ENCODE data around the gene TVP23C. TPM values are rescaled to one million over a fixed set of nuclear protein-coding genes. Genes with fewer than 3 reads are reported as not detected.

The TVP23C gene
- total and polyA plus RNA-seq, 2 of the 8 experiments (the other 6 are each of a cell fraction or from before 2014, with no cell fraction given): 2.9 to 9.6 TPM

DNA sequence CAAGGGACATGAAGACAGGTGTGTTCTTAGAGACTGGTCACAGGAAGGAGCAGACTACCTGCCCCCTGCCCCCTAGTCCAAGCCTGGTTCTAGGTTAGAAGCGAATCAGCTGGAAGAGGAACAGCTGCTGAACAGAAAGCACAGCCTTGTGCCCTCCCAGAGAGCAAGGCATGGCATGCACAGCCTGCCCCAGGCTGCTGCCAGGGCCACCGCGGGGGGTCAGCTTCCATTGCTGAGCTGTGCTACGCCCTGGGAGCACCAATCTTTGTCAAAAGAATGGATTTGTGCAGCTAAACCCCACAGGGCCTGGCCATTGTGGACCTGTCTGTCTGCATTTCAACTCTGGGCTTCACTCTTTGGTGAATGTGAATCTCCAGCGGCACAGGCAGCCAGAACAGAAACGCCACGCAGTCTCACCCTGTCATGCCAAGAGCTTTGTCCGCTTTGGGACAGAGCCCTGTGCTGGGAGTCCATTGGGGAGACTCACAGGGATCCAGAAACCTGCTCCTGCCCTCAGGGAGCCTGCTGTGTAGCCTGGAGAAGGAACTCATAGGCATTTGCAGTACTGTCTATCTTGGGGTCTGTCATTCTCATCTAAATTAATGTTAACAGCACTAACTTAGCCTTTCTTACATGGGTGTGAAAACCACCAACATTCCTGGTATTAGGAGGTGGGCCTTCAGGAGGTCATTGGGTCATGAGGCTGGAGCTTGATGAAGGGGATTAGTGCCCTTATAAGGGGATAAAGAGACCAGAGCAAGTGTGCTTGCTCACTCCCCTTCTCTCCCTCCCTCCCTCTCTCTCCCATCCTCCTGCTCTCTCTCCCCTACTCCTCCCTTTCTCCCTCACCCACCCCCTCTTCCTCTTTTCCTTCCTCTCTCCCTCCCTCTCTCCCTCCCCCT, 70.2 kb downstream of the TVP23C start:
- no peak overlapping the region for H3K4me3 ChIP-seq (ENCODE audit: extremely low read depth in 1 of 4, insufficient read depth in 2 of 4, low read depth in 3 of 4, low read length in 4 of 4)
- no peak overlapping the region for H2BK120ac ChIP-seq (replicated peaks; ENCODE audit: low read depth, low read length)
- no peak overlapping the region for H3K14ac ChIP-seq (ENCODE audit: insufficient read length)
- no peak overlapping the region for H3K56ac ChIP-seq (replicated peaks; ENCODE audit: insufficient read length, low read depth, low read length)
- peaks cover 4 to 13% (median 6%) of the 10 kb centered on the region in 4 experiments for H3K4me1 ChIP-seq (replicated peaks in 1 of 4; ENCODE audit: control insufficient read depth in 3 of 4, insufficient read depth in 4 of 4, low read length in 3 of 4)
- H4K20me1 ChIP-seq (replicated peaks in 1 of 2; ENCODE audit: control insufficient read depth in 1 of 2, insufficient read depth in 2 of 2, low read length in 2 of 2): no peaks in the 10 kb centered on the region
- H2BK20ac ChIP-seq (ENCODE audit: low read length): peak overlapping the region; percentile 11; the same call in 1 of the 2 replicates
- H4K8ac ChIP-seq (ENCODE audit: extremely low read depth, insufficient read depth, low read length): no peak overlapping the region
- FAIRE-seq: no peak
- peaks cover 0 to 3% (median 2%) of the 10 kb centered on the region in 4 experiments; a peak in 1 of 8 replicates for H3K36me3 ChIP-seq (ENCODE audit: control insufficient read depth in 2 of 4, insufficient read depth in 4 of 4, low read length in 3 of 4)
- WGBS, 2 experiments (ENCODE audit: extremely low coverage in 1 of 2, insufficient coverage in 1 of 2, insufficient read length in 1 of 2, insufficient replicate concordance in 2 of 2, low coverage in 1 of 2, low lambda C conversion rate in 2 of 2, missing lambda C conversion rate in 1 of 2): 89% methylated on average over 8 of the region's 8 CpGs; no CpG with 5 or more reads in 1 of the 2 experiments
- H3K18ac ChIP-seq (ENCODE audit: extremely low read depth, low read length): no peak overlapping the region
- H4K5ac ChIP-seq (ENCODE audit: insufficient read length, low read depth, low read length): no peak overlapping the region
- peak overlapping the region; percentile 40; the same call in 1 of the 2 replicates for H2BK5ac ChIP-seq (ENCODE audit: low read depth, low read length)
- H3K79me2 ChIP-seq (ENCODE audit: control insufficient read depth in 1 of 2, insufficient read depth in 2 of 2, low read length in 2 of 2): no peaks in the 10 kb centered on the region
- ChIA-PET CTCF (ENCODE audit: partially characterized antibody) (interaction anchor here (1.0 to 3.7 kb wide), 2 partner anchors 10 to 235 kb away, joined by 3 to 15 read pairs; no protein-coding TSS in a partner anchor), POLR2A (ENCODE audit: partially characterized antibody) (interaction anchor here (0.7 to 1.0 kb wide), 3 partner anchors 8 to 929 kb away, joined by 3 to 4 read pairs (median 4); no protein-coding TSS in a partner anchor)
- peak overlapping the region; percentile 7; the same call in 1 of the 2 replicates for H3K27ac ChIP-seq (ENCODE audit: low read depth, low read length)
- no peaks in the 10 kb centered on the region for H3K27me3 ChIP-seq (replicated peaks in 1 of 4; ENCODE audit: control insufficient read depth in 3 of 4, extremely low read depth in 1 of 4, insufficient read depth in 3 of 4, low read length in 3 of 4)
- H3K79me1 ChIP-seq (ENCODE audit: low read depth, low read length): no peaks in the 10 kb centered on the region
- 0 out of 2 replicates have a peak overlapping the region, but pooled peaks have one; percentile 1 for H2AK5ac ChIP-seq (ENCODE audit: low read depth, low read length)
- no peaks in the 10 kb centered on the region for H3K23me2 ChIP-seq (ENCODE audit: low read depth, low read length)
- no peak overlapping the region for H2AFZ ChIP-seq (ENCODE audit: low read length)
- no peak overlapping the region for H3K4ac ChIP-seq (replicated peaks; ENCODE audit: insufficient read length, low read depth, low read length)
- no peak overlapping the region; a peak in 1 of 7 replicates for H3K9ac ChIP-seq (replicated peaks in 1 of 4; ENCODE audit: extremely low read depth in 1 of 4, low read depth in 3 of 4, low read length in 3 of 4)
- 0 out of 2 replicates have a peak overlapping the region, but pooled peaks have one; percentile 40 for H2BK15ac ChIP-seq (ENCODE audit: low read length)
- no peaks in the 10 kb centered on the region; a peak in 1 of 4 replicates for H3K9me3 ChIP-seq (ENCODE audit: insufficient read depth in 2 of 2, low read depth in 1 of 2, low read length in 1 of 2)
- H2BK12ac ChIP-seq (ENCODE audit: low read depth, low read length): peak overlapping the region; percentile 35; the same call in 1 of the 2 replicates
- peak overlapping the region; percentile 8 for H4K91ac ChIP-seq (replicated peaks; ENCODE audit: insufficient read length, low read length)
- DNase-seq (ENCODE audit: low read depth in 1 of 2, low spot score in 2 of 2): peak in 1 of 2 experiments; percentile 50
- TF ChIP-seq SRF (IDR thresholded peaks at IDR 0.05; ENCODE audit: low read depth, low read length): peak; percentile 82
- no peak for TF ChIP-seq JUND (IDR thresholded peaks at IDR 0.05; ENCODE audit: low read length)
- no peak for TF ChIP-seq BCL11A (IDR thresholded peaks at IDR 0.05; ENCODE audit: low read depth in 2 of 2, low read length in 2 of 2)
- no peak for TF ChIP-seq NRF1 (IDR thresholded peaks at IDR 0.05; ENCODE audit: low read depth, low read length)
- no peak overlapping the region for H3K23ac ChIP-seq (ENCODE audit: insufficient read length)
- H3K4me2 ChIP-seq (ENCODE audit: insufficient read depth in 1 of 2, low read depth in 2 of 2, low read length in 2 of 2): no peak overlapping the region; a peak in 1 of 4 replicates
